ENCODE results near the gene ARHGEF40. TPM values are rescaled to one million over a fixed set of nuclear protein-coding genes. Genes with fewer than 3 reads are reported as not detected.
A peak's percentile ranks its signal among the peaks of the same experiment; 100 is the strongest.

Gene ARHGEF40
- total RNA-seq, 8 experiments from 2014 or later = 15.0 to 61.4 (median 24.8) TPM

DNA sequence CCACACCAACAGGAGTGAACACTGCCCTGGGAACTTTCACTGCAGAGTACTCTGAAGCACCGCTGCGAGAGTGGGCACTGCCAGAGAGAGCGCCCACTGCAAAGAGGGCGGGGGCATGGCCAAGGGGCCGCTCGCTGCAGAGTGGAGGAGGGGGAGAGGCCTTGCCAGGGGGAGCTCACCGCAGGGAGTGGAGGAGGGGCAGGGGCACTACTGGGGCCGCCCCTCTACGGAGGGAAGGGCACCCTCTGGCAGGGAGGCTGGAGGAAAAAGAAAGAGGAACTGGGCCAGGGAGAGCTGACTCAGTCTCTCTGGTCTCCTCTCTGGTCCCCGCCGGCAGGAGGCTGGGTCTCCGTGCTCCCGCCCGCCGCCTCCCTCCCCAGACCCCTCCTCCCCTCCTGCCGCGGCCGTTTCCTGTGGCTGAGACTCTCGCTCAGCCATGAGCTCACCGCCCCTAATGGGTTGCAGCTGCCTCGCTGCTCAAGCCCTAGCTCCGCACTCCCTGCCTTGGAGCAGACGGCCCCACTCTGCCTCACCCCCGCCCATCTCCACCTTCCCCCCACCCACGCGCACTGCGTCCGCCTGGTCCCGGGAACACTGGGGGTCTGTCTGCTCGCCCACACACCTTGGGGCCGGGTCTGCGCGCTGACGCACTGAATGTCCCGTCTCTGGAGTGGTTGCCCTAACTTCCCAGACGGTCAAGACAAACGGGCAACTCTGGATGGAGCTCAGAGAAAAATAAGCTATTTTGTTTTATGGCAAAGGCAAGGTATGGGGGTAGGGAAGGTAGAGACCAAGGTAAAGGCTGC is 1.3 kb downstream of the ARHGEF40 start:
- Histone ChIP-seq H3K4me3 (peak overlapping the region; percentile 60 to 89 (median 79)), H3K4me1 (replicated peaks in 1 of 2) (peaks cover 11 to 16% of the 10 kb centered on the region in 2 donors), H3K27ac (peak overlapping the region; percentile 91 to 94)
- in situ Hi-C loops (cut with MboI; ENCODE audit: low pct_unique_long_range_greater_than_20kb in 2 of 9, low sequenced_read_pairs in 9 of 9, unreplicated experiment in 9 of 9) = no loop called here
- ATAC-seq (replicated peaks in 6 of 8) = peak; percentile 66 to 77 (median 72)
- WGBS, 10 experiments = 0 to 7% (median 0%) methylated on average over 1 to 3 of the region's 37 CpGs; no CpG with 5 or more reads in 5 of the 10 experiments

DNA sequence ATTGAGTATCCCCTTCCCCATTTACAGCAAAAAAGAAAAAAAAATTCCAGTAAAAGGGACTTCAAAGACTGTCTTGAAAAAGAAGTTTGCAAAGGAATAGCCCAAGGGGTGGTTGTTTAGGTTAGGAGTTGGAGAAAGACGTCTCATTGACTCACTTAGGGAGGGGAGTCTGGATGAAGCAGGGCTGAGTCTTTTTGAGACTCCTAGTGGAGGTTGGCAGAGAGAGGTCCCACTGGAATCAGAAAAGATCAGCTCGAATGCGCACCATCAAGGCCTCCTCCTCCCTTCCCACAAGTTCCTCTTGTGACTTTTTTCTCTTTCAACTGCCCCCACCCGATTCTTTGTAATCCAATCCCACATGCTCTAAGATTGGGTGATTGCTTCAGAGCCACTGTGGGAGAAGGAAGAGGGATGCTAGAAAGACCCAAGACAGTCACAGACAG is 1.9 kb downstream of the ARHGEF40 start:
- 0 to 63% (median 44%) methylated on average over 2 to 4 of the region's 4 CpGs; no CpG with 5 or more reads in 3 of the 10 experiments for WGBS, 10 experiments

DNA sequence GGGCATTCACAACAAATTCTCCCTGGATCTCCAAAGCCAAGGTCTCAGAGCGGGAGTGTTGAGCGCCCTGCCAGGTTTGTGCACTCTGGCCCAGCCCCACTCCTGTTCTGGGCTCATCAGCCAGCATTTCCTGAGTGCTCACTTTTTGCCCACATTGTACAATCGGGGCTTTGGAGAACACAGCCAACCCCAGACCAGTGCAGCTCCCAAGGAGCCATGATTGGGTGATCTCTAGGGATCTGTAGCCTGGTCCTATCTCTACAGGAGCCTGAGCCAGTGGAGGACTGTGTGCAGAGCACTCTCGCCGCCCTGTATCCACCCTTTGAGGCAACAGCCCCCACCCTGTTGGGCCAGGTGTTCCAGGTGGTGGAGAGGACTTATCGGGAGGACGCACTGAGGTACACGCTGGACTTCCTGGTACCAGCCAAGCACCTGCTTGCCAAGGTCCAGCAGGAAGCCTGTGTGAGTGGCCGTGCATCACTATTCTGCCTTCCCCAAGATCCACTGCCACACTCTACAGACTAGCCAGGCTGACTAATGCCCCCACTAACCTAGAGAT is 2.8 kb downstream of the ARHGEF40 start:
- Histone ChIP-seq H3K4me1 (replicated peaks in 1 of 2) (peaks cover 11 to 16% of the 10 kb centered on the region in 2 donors), H3K4me3 (no peak overlapping the region), H3K27ac (no peak overlapping the region)
- ATAC-seq (replicated peaks in 6 of 8) = no peak
- in situ Hi-C loops (cut with MboI; ENCODE audit: low pct_unique_long_range_greater_than_20kb in 2 of 9, low sequenced_read_pairs in 9 of 9, unreplicated experiment in 9 of 9) = no loop called here
- 92 to 100% (median 93%) methylated on average over 1 to 8 of the region's 9 CpGs; no CpG with 5 or more reads in 5 of the 10 experiments for WGBS, 10 experiments

More for the DNA sequence above, 1.9 kb downstream of the ARHGEF40 start:
- in situ Hi-C loops (cut with MboI; ENCODE audit: low pct_unique_long_range_greater_than_20kb in 2 of 9, low sequenced_read_pairs in 9 of 9, unreplicated experiment in 9 of 9) = no loop called here
- Histone ChIP-seq H3K4me1 (replicated peaks in 1 of 2) (peaks cover 11 to 16% of the 10 kb centered on the region in 2 donors), H3K4me3 (peak overlapping the region; percentile 60 to 89 (median 79)), H3K27ac (peak overlapping the region; percentile 91 to 94)
- ATAC-seq (replicated peaks in 6 of 8) = peak in 2 of 8 experiments; percentile 9 to 38

DNA sequence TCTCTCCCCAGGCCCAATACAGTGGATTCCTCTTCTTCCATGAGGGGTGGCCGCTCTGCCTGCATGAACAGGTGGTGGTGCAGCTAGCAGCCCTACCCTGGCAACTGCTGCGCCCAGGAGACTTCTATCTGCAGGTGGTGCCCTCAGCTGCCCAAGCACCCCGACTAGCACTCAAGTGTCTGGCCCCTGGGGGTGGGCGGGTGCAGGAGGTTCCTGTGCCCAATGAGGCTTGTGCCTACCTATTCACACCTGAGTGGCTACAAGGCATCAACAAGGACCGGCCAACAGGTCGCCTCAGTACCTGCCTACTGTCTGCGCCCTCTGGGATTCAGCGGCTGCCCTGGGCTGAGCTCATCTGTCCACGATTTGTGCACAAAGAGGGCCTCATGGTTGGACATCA is 3.8 kb downstream of the ARHGEF40 start:
- peaks cover 8 to 9% of the 10 kb centered on the region in 2 donors for H3K4me1 ChIP-seq (replicated peaks in 1 of 2)
- no peak overlapping the region for H3K27ac ChIP-seq
- in situ Hi-C loops (cut with MboI; ENCODE audit: low pct_unique_long_range_greater_than_20kb in 2 of 9, low sequenced_read_pairs in 9 of 9, unreplicated experiment in 9 of 9) = no loop called here
- H3K4me3 ChIP-seq = no peak overlapping the region
- WGBS, 10 experiments = 85 to 100% (median 94%) methylated on average over 1 to 5 of the region's 9 CpGs; no CpG with 5 or more reads in 6 of the 10 experiments
- no peak for ATAC-seq (replicated peaks in 6 of 8)

DNA sequence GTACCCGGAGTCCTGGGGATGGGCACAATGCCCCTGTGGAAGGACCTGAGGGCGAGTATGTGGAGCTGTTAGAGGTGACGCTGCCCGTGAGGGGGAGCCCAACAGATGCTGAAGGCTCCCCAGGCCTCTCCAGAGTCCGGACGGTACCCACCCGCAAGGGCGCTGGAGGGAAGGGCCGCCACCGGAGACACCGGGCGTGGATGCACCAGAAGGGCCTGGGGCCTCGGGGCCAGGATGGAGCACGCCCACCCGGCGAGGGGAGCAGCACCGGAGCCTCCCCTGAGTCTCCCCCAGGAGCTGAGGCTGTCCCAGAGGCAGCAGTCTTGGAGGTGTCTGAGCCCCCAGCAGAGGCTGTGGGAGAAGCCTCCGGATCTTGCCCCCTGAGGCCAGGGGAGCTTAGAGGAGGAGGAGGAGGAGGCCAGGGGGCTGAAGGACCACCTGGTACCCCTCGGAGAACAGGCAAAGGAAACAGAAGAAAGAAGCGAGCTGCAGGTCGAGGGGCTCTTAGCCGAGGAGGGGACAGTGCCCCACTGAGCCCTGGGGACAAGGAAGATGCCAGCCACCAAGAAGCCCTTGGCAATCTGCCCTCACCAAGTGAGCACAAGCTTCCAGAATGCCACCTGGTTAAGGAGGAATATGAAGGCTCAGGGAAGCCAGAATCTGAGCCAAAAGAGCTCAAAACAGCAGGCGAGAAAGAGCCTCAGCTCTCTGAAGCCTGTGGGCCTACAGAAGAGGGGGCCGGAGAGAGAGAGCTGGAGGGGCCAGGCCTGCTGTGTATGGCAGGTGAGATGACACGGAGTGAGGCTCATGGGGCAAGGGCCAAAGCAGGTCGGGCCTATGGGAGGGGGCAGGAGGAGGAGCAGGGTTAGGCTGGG is 4.5 kb downstream of the ARHGEF40 start:
- in situ Hi-C loops (cut with MboI; ENCODE audit: low pct_unique_long_range_greater_than_20kb in 2 of 9, low sequenced_read_pairs in 9 of 9, unreplicated experiment in 9 of 9) = no loop called here
- no peak for ATAC-seq (replicated peaks in 6 of 8)
- 88 to 100% (median 93%) methylated on average over 1 to 11 of the region's 26 CpGs; no CpG with 5 or more reads in 5 of the 10 experiments for WGBS, 10 experiments
- Histone ChIP-seq H3K4me3 (no peak overlapping the region), H3K4me1 (replicated peaks in 1 of 2) (peaks cover 6% of the 10 kb centered on the region in 2 donors), H3K27ac (no peak overlapping the region)

DNA sequence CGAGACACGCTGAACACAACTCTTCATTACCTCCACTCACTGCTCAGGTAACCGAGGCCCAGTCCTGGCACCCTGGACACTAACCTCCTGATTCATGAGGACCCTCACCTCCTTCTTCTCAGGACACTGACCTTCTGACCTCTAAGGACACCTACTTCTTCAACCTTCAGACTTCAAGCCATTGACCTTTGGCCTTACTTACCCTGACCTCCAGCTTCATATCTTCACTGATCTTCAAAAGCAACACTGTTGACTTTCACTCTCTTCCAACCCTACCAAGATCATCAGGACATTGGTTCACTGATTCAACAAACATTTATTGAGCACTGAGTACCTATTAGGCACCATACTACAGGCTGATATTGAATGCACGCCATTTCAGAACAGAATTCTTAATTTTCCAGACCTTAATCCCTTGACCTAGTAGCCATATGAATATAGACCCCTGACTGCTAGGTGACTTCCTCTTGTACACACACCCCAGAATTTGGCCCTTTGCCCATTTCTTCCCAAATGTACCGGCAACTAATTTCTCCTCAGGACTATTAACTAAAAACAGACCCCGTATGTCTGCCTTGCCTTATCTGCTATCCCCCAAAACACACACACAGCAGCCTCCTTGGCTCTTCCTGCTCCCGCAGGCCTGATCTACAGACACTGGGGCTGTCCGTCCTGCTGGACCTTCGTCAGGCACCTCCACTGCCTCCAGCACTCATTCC is 5.8 kb downstream of the ARHGEF40 start:
- Histone ChIP-seq H3K4me3 (no peak overlapping the region), H3K4me1 (replicated peaks in 1 of 2) (peaks cover 6% of the 10 kb centered on the region in 2 donors), H3K27ac (no peak overlapping the region)
- ATAC-seq (replicated peaks in 6 of 8) = no peak
- 60 to 100% (median 91%) methylated on average over 1 to 6 of the region's 9 CpGs for WGBS, 10 experiments
- in situ Hi-C loops (cut with MboI; ENCODE audit: low pct_unique_long_range_greater_than_20kb in 2 of 9, low sequenced_read_pairs in 9 of 9, unreplicated experiment in 9 of 9) = no loop called here

DNA sequence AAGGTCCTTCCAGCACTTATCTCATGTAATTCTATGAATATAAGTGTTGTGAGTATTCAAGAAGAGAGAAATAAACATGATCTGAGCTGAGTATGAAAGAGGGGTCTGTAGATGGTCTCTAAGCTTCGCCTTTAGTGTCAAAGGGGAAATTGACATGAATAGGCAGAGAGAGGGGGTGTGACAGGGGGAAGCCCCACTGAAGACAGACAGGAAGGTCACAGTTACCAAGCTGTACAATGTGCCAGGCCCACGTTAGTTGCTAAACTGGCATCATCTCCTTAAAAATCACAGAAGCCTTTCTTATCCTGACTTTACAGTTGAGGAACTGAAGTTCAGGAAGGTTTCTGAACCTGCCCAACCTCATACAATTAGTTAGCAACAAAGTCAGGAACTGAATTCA is 7.6 kb downstream of the ARHGEF40 start:
- WGBS, 10 experiments = 83 to 100% (median 92%) methylated on average over 1 to 2 of the region's 2 CpGs; no CpG with 5 or more reads in 4 of the 10 experiments
- in situ Hi-C loops (cut with MboI; ENCODE audit: low pct_unique_long_range_greater_than_20kb in 2 of 9, low sequenced_read_pairs in 9 of 9, unreplicated experiment in 9 of 9) = no loop called here
- Histone ChIP-seq H3K4me1 (replicated peaks in 1 of 2) (no peaks in the 10 kb centered on the region), H3K27ac (no peak overlapping the region), H3K4me3 (no peak overlapping the region)
- no peak for ATAC-seq (replicated peaks in 6 of 8)

DNA sequence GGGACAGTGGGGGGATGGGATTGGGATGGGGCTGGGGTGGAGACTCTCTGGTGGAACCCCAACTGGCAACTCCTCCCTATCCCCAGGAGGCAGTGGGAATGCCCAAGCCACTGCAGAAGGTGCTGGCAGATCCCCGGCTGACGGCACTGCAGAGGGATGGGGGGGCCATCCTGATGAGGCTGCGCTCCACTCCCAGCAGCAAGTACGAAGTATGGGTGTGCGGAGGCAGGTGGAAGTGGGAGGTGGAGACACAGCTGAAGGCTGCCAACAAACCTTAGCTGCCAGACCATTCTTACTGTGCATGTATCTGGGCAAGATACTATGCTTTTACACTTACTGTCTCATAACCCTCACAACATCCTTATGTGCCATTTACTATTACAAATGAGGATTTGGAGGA is 8.2 kb downstream of the ARHGEF40 start:
- ATAC-seq (replicated peaks in 6 of 8) = no peak
- H3K4me1 ChIP-seq (replicated peaks in 1 of 2) = no peaks in the 10 kb centered on the region
- in situ Hi-C loops (cut with MboI; ENCODE audit: low pct_unique_long_range_greater_than_20kb in 2 of 9, low sequenced_read_pairs in 9 of 9, unreplicated experiment in 9 of 9) = no loop called here
- no peak overlapping the region for H3K27ac ChIP-seq
- no peak overlapping the region for H3K4me3 ChIP-seq
- WGBS, 10 experiments = 69 to 100% (median 92%) methylated on average over 2 to 3 of the region's 5 CpGs; no CpG with 5 or more reads in 6 of the 10 experiments

DNA sequence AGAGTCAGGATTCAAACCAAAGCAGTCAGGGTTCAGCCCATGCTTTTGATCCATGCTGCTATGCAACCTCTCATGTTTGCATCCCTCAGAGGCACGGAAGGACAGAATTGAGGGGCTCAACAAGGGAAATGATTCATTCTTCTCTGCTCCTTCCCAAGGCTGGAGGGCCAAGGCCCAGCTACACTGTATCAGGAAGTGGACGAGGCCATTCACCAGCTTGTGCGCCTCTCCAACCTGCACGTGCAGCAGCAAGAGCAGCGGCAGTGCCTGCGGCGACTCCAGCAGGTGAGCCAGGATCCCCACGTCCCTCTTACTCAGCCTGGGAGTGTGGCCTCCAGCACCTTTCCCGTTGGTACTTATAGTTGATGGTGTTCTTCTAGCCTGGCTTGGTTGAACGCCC is 8.6 kb downstream of the ARHGEF40 start:
- WGBS, 10 experiments = 67 to 93% (median 87%) methylated on average over 1 to 8 of the region's 10 CpGs; no CpG with 5 or more reads in 6 of the 10 experiments

DNA sequence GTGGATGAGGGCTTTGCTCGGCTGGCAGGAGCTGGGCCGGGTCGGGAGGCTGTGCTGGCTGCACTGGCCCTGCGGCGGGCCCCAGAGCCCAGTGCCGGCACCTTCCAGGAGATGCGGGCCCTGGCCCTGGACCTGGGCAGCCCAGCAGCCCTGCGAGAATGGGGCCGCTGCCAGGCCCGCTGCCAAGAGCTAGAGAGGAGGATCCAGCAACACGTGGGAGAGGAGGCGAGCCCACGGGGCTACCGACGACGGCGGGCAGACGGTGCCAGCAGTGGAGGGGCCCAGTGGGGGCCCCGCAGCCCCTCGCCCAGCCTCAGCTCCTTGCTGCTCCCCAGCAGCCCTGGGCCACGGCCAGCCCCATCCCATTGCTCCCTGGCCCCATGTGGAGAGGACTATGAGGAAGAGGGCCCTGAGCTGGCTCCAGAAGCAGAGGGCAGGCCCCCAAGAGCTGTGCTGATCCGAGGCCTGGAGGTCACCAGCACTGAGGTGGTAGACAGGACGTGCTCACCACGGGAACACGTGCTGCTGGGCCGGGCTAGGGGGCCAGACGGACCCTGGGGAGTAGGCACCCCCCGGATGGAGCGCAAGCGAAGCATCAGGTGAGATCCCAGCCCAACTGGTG is 11.5 kb downstream of the ARHGEF40 start:
- no peak overlapping the region for H3K4me3 ChIP-seq
- no peak for ATAC-seq (replicated peaks in 6 of 8)
- in situ Hi-C loops (cut with MboI; ENCODE audit: low pct_unique_long_range_greater_than_20kb in 2 of 9, low sequenced_read_pairs in 9 of 9, unreplicated experiment in 9 of 9) = no loop called here
- 60 to 100% (median 100%) methylated on average over 1 to 5 of the region's 30 CpGs; no CpG with 5 or more reads in 5 of the 10 experiments for WGBS, 10 experiments
- peaks cover 2 to 4% of the 10 kb centered on the region in 2 donors for H3K4me1 ChIP-seq (replicated peaks in 1 of 2)
- no peak overlapping the region for H3K27ac ChIP-seq

More for the DNA sequence above, 8.6 kb downstream of the ARHGEF40 start:
- H3K4me1 ChIP-seq (replicated peaks in 1 of 2) = no peaks in the 10 kb centered on the region
- no peak overlapping the region for H3K27ac ChIP-seq
- H3K4me3 ChIP-seq = no peak overlapping the region
- ATAC-seq (replicated peaks in 6 of 8) = no peak
- in situ Hi-C loops (cut with MboI; ENCODE audit: low pct_unique_long_range_greater_than_20kb in 2 of 9, low sequenced_read_pairs in 9 of 9, unreplicated experiment in 9 of 9) = no loop called here

DNA sequence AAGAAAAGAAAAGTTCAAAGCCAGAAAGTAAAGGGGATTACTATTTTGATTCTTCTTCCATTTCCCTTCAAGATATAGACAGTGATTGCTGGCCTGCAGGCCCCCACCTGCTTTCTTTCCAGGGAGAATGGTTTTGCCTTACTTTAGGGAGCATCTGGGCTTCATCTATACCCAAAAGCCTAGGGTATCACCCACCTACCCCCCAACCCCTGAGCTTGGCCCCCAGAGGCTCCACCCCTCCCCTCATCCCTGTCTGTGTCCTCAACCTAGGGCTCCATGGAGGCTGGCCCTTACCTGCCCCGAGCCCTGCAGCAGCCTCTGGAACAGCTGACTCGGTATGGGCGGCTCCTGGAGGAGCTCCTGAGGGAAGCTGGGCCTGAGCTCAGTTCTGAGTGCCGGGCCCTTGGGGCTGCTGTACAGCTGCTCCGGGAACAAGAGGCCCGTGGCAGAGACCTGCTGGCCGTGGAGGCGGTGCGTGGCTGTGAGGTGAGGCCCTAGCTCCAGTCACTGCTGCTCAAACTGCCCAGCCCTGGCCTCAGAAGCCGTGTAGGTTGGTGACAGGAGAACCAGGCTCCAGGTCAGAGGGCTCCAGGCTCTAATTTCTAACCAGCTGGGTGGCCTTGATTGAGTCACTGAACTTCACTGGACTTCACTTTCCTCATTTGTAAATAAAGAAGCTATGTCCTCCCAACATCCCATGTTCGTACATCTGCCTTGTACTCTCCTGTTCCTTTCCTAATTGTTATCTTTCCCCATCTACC is 13.6 kb downstream of the ARHGEF40 start:
- H3K27ac ChIP-seq = no peak overlapping the region
- 50 to 100% (median 83%) methylated on average over 1 to 2 of the region's 11 CpGs; no CpG with 5 or more reads in 2 of the 10 experiments for WGBS, 10 experiments
- no peak overlapping the region for H3K4me3 ChIP-seq
- in situ Hi-C loops (cut with MboI; ENCODE audit: low pct_unique_long_range_greater_than_20kb in 2 of 9, low sequenced_read_pairs in 9 of 9, unreplicated experiment in 9 of 9) = no loop called here
- peaks cover 17 to 18% of the 10 kb centered on the region in 2 donors for H3K4me1 ChIP-seq (replicated peaks in 1 of 2)
- ATAC-seq (replicated peaks in 6 of 8) = no peak

All from motor neuron (in vitro differentiated cells).